ENCODE data around the gene KTI12.
"Not testable (repeated sequence)": the region's sequence is repeated elsewhere in the genome, so short reads cannot be mapped to it uniquely, and the experiment has no call there.

The KTI12 gene

GRCh38 chr1:52033190-52034049, at the start of gene KTI12:
TSS of gene KTI12 (minus strand) at chr1:52033810. CDS start at chr1:52033761, 49 bp downstream.
- peak; percentile 96 for DNase-seq

DNA sequence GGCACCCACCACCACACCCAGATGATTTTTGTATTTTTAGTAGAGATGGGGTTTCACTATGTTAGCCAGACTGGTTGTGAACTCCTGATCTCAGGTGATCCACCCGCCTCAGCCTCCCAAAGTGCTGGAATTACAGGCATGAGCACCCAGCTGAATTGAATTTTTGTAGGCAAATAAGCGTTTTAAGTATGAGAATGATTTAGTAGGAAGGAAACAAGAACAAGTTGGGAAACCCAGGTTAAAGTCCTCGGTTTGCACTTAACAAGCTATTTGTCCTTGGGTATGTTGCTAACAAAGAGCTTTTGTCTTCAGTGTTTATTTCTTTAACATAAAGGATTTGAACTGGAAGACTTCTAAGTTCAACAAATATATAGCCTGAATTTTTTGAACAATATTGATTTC, 46.4 kb upstream of the KTI12 start:
- DNase-seq = no peak

GRCh38 chr1:52077277-52077676, 43.7 kb upstream of the KTI12 start:
- DNase-seq = not testable (repeated sequence)

GRCh38 chr1:52072291-52072690, 38.7 kb upstream of the KTI12 start:
- DNase-seq = no peak

- no peak for DNase-seq
These were observed 37.1 kb upstream of the KTI12 start for GRCh38 chr1:52070704-52071103.

GRCh38 chr1:52063192-52063591, 29.6 kb upstream of the KTI12 start:
- no peak for DNase-seq

DNA sequence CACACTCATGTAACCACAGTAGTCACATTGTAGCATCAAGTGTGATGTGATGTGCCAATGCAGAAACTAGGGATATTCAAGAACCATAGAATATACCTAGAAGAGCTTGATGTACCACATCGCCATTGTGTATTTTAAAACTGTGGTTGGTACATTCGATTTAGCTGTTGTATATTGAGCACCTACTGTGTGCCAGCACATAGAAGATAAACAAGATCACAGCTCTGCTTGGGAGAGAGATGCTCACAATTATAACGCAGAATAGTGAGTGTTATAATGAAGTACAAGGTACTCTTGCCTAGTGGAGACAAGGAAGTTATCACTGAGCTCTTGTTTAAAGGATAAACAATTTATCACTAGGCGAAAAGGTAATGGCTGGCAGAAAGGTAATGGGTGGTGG, 27.2 kb upstream of the KTI12 start:
- DNase-seq = no peak

- no peak for DNase-seq
These were observed 26.3 kb upstream of the KTI12 start for GRCh38 chr1:52059888-52060287.

DNA sequence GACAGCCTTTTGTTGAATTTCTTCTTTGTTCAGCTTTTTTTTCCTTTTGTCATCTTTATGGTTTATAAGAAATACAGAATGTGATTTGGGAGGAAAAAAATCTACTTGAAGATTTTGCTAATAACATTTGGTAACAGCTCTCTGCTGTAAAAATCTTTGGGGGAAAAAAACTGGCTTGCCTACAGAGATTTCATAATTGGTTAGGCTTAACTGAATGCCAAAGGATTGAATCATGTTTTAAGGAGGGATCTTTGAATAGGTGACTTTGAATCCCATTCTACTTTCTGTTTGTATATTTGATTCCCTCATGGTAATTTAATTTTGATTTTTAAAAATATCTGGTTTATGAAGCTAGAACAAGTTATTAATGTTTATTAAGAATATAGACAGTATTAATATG, 25.7 kb upstream of the KTI12 start:
- no peak for DNase-seq

- DNase-seq = no peak
These were observed 24.3 kb upstream of the KTI12 start for GRCh38 chr1:52057876-52058415.

DNA sequence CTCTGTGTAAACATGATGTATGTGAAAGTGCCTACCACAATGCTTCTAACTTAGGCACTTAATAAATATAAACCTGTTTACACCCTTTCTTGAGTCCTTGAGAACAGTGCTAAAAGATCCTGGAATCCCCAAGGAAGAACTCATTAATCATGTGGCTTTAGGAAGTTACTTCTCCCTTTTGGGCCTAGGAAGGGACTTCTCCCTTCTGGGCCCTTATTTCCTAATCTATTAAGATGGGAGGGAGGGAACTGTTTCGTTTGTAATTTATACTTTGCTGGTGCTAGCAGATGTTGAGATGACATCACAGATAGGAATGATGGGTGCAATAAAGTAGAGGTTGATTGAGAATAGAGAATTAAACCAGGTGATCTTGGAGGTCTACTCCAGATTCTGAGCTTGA, 23.6 kb upstream of the KTI12 start:
- DNase-seq = no peak

DNA sequence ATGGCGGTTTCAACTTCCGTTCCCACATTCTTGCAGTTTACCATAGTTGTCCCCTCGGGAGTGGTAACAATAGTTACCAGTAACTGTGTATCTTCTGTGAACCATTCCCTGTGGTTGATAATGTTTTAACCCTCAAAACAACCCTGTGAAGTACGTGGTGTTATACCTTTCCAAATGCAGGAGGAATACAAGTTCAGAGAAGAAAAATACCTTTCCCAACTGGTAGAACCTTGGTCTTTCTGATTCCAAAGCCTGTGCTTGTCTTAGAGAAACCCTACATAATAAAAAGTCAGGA, 23.3 kb upstream of the KTI12 start:
- no peak for DNase-seq

GRCh38 chr1:52056163-52056936, 22.7 kb upstream of the KTI12 start, which contains the start of gene BTF3L4:
TSS of gene BTF3L4 (plus strand) at chr1:52056295. CDS start at chr1:52059848, 3,553 bp downstream.
- DNase-seq = peak; percentile 98

GRCh38 chr1:52055866-52056162, 22.2 kb upstream of the KTI12 start:
- no peak for DNase-seq

DNA sequence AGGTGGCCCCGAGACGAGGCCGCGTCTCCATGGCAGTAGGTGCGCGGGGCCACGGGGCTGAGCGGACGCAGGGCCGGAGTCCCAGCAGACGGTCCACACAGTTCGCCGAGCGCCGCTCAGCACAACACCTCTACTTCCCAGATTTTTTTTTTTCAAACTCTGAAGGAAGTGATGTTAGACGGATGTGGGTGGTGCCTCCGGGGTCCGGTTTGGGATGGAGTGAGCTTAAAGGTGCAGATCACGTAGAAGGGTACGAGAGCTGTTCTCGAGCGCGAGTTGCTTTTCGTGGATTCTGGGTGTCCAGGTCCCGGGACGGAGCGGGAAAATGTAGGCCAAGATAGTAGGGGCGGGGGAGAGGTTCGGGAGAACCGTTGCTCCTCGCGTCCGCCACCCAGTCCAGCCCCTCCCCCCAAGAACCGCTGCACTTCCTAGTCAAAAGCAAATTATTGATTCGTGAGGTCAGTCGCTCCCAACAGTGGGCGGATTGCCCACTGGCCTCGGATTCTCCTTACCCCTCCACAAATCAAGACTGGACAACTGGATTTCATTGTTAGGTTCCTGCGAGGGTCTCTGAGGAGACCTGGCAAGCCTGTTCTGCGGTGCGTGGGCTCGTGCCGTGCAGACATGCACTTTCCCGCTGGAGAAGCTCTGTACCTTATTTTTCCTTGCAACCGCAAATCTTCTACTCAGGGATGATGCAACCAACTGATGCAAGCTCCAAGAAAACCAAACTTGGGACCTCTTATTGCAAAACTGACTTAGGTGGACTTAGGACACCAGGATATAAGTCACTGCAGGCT, 21.7 kb upstream of the KTI12 start, which contains the start of gene TXNDC12:
TSS of gene TXNDC12 (minus strand) at position 126 of the 800 bp plus-strand sequence. CDS start at position 31, 95 bp downstream.
- peak; percentile 93 for DNase-seq

GRCh38 chr1:52054496-52055065, 21.0 kb upstream of the KTI12 start:
- peak; percentile 9 for DNase-seq

- no peak for DNase-seq
These were observed 20.3 kb upstream of the KTI12 start for GRCh38 chr1:52053862-52054261.

GRCh38 chr1:52049337-52049736, 15.7 kb upstream of the KTI12 start:
- not testable (repeated sequence) for DNase-seq

DNA sequence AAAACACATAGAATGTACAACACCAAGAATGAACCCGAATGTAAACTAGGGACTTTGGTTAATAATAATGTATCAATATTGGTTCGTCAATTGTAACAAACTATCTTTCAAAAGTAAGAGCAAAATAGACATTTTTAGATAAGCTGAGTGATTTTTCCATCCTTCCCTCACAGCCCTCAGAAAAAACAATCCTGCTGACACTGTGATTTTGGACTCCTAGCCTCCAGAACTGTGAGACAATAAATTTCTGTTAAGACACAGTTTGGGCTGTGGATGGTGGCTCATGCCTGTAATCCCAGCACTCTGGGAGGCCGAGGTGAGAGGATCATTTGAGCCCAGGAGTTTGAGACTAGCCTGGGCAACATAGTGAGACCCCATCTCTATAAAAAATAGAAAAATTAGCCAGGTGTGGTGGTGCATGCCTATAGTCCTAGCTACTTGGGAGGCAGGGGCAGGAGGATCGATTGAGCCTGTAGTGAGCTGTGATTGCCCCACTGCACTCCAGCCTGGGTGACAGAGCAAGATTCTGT, 12.1 kb upstream of the KTI12 start:
- DNase-seq = not testable (repeated sequence)

DNA sequence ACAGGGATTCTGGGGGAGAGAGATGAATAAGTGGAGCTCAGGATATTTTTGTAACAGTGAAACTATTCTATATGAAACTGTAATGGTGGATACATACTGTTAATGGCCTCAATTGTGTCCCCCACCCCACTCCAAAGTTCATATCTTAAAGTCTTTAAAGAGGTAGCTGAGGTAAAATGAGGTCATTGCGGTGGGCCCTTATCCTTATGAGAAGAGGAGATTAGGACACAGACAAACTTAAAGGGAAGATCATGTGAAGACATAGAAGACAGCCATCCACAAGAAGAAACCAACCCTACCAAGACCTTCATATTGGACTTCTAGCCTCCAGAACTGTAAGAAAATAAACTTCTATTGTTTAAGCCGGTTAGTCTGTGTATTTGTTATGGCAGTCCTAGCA, 11.6 kb upstream of the KTI12 start:
- no peak for DNase-seq

- DNase-seq = no peak
These were observed 8.1 kb upstream of the KTI12 start for GRCh38 chr1:52041551-52042185.

- DNase-seq = no peak
These were observed 4.3 kb upstream of the KTI12 start for GRCh38 chr1:52037909-52038308.

Data from RPMI8226 (cell line).